ENCODE results near the gene ARHGAP24.

The ARHGAP24 gene

GRCh38 chr4:85644061-85644460, 169.1 kb downstream of the ARHGAP24 start:
- ATAC-seq (ENCODE audit: low read depth) (no peak), DNase-seq (ENCODE audit: low spot score) (no peak)
- TF ChIP-seq CTCF (IDR thresholded peaks at IDR 0.05; ENCODE audit: poor library complexity, severe bottlenecking), result no peak
- H3K36me3 ChIP-seq (ENCODE audit: low read depth), result no peaks in the 10 kb centered on the region
- no peak overlapping the region for H3K4me3 ChIP-seq (ENCODE audit: severe bottlenecking)
- no peaks in the 10 kb centered on the region for H3K9me3 ChIP-seq (ENCODE audit: severe bottlenecking)
- no peak overlapping the region for H3K27ac ChIP-seq (ENCODE audit: poor library complexity, severe bottlenecking)
- H3K27me3 ChIP-seq (ENCODE audit: insufficient read depth, poor library complexity, severe bottlenecking), result no peaks in the 10 kb centered on the region
- H3K4me1 ChIP-seq (ENCODE audit: insufficient read depth, poor library complexity, severe bottlenecking), result no peaks in the 10 kb centered on the region

- Histone ChIP-seq H3K4me3 (ENCODE audit: severe bottlenecking) (no peak overlapping the region), H3K36me3 (ENCODE audit: low read depth) (no peaks in the 10 kb centered on the region), H3K4me1 (ENCODE audit: insufficient read depth, poor library complexity, severe bottlenecking) (no peaks in the 10 kb centered on the region), H3K27me3 (ENCODE audit: insufficient read depth, poor library complexity, severe bottlenecking) (peaks cover 2% of the 10 kb centered on the region), H3K9me3 (ENCODE audit: severe bottlenecking) (no peaks in the 10 kb centered on the region), H3K27ac (ENCODE audit: poor library complexity, severe bottlenecking) (no peak overlapping the region)
- no peak for DNase-seq (ENCODE audit: low spot score)
- ATAC-seq (ENCODE audit: low read depth), result no peak
- no peak for TF ChIP-seq CTCF (IDR thresholded peaks at IDR 0.05; ENCODE audit: poor library complexity, severe bottlenecking)
These were observed 176.0 kb downstream of the ARHGAP24 start for GRCh38 chr4:85650908-85651307.

- ATAC-seq (ENCODE audit: low read depth), result no peak
- Histone ChIP-seq H3K4me3 (ENCODE audit: severe bottlenecking) (no peak overlapping the region), H3K4me1 (ENCODE audit: insufficient read depth, poor library complexity, severe bottlenecking) (no peaks in the 10 kb centered on the region), H3K27me3 (ENCODE audit: insufficient read depth, poor library complexity, severe bottlenecking) (no peaks in the 10 kb centered on the region), H3K9me3 (ENCODE audit: severe bottlenecking) (no peaks in the 10 kb centered on the region), H3K36me3 (ENCODE audit: low read depth) (no peaks in the 10 kb centered on the region), H3K27ac (ENCODE audit: poor library complexity, severe bottlenecking) (no peak overlapping the region)
- DNase-seq (ENCODE audit: low spot score), result no peak
- no peak for TF ChIP-seq CTCF (IDR thresholded peaks at IDR 0.05; ENCODE audit: poor library complexity, severe bottlenecking)
These were observed 182.0 kb downstream of the ARHGAP24 start for GRCh38 chr4:85656759-85657505.

- Histone ChIP-seq H3K36me3 (ENCODE audit: low read depth) (no peaks in the 10 kb centered on the region), H3K27ac (ENCODE audit: poor library complexity, severe bottlenecking) (no peak overlapping the region), H3K4me3 (ENCODE audit: severe bottlenecking) (no peak overlapping the region), H3K4me1 (ENCODE audit: insufficient read depth, poor library complexity, severe bottlenecking) (no peaks in the 10 kb centered on the region), H3K9me3 (ENCODE audit: severe bottlenecking) (no peaks in the 10 kb centered on the region), H3K27me3 (ENCODE audit: insufficient read depth, poor library complexity, severe bottlenecking) (no peaks in the 10 kb centered on the region)
- no peak for DNase-seq (ENCODE audit: low spot score)
- no peak for TF ChIP-seq CTCF (IDR thresholded peaks at IDR 0.05; ENCODE audit: poor library complexity, severe bottlenecking)
- no peak for ATAC-seq (ENCODE audit: low read depth)
These were observed 184.0 kb downstream of the ARHGAP24 start for GRCh38 chr4:85658766-85659439.
